HCT116 (cell line): ENCODE data around the gene RBM14. TPM values are rescaled to one million over a fixed set of nuclear protein-coding genes. Genes with fewer than 3 reads are reported as not detected.

Source experiments
- ATAC-seq: fragments of 200-7000 bp; cut with Tn5 transposase; 2 replicates; pipeline ENCODE4 v1.9.1; 2020; ENCODE audit warnings: mild to moderate bottlenecking, moderate library complexity
- BruUV-seq: library from RNA; stranded (reverse); fragments of 400-500 nt; replicated peaks from 2 replicates; lab custom pipeline; 2021; lab: Mats Ljungman, UMichigan
- CTCF ChIA-PET: fragments of 300-600 bp; sonication (Branson Sonifier 250); formaldehyde crosslinking; loops from one replicate; lab custom pipeline; 2021; ENCODE audit warnings: antibody characterized with exemption; lab: Charles Lee
- POLR2A ChIA-PET: fragments of 300-600, 350-600 bp; sonication (Branson Sonifier 250); formaldehyde crosslinking; loops from one replicate; lab custom pipeline; 2021; ENCODE audit warnings: antibody characterized with exemption; lab: Charles Lee
- RAD21 ChIA-PET, 2 experiments: fragments of 300-600 bp; sonication (Branson Sonifier 250); formaldehyde crosslinking; loops; one replicate each; lab custom pipeline; 2023; ENCODE audit warnings: low total read pairs in 2 of 2; ENCODE audit not compliant: uncharacterized antibody in 2 of 2, unreplicated experiment in 2 of 2, low non-redundant PET in 1 of 2; lab: Charles Lee
- DNase-seq: peaks from one replicate; pipeline ENCODE4 v3.0.0-alpha.2; 2010; ENCODE audit warnings: low read depth, low spot score
- H2AFZ ChIP-seq: fragments of 200-600 bp; shearing (Covaris generic), sonication (generic); 2 replicates; pipeline ENCODE4 v1.6.1; 2017; ENCODE audit warnings: low read depth, mixed run types, mixed read lengths, antibody characterized with exemption, low read length; ENCODE audit not compliant: poor library complexity, severe bottlenecking
- H3K27ac ChIP-seq: 2 replicates; pipeline ENCODE4 v1.5.1; 2012; ENCODE audit warnings: low read depth, low read length
- H3K27me3 ChIP-seq: fragments of 200-600 bp; sonication (generic); 2 replicates; pipeline ENCODE4 v1.6.1; 2016; ENCODE audit warnings: mixed run types, low read length, mixed read lengths; ENCODE audit not compliant: insufficient read depth
- H3K36me3 ChIP-seq, 2 experiments: fragments of 200-500 bp in 1 of 2; fragments of 200-600 bp in 1 of 2; sonication (Bioruptor generic) in 1 of 2; sonication (generic) in 1 of 2; 2 replicates each; pipeline versions ENCODE4 v1.5.1 to v1.6.1; 2014 to 2016; ENCODE audit warnings: low read length in 2 of 2, inconsistent platforms in 1 of 2, mixed read lengths in 1 of 2, mixed run types in 1 of 2; ENCODE audit not compliant: insufficient read depth in 2 of 2, control insufficient read depth in 1 of 2
- H3K4me1 ChIP-seq, 2 experiments: fragments of 200-600 bp in 1 of 2; sonication (generic) in 1 of 2; 2 replicates each; pipeline versions ENCODE4 v1.5.1 to v1.6.1; 2012 to 2017; ENCODE audit warnings: low read length in 2 of 2, inconsistent platforms in 1 of 2, mild to moderate bottlenecking in 1 of 2, mixed read lengths in 1 of 2, mixed run types in 1 of 2, moderate library complexity in 1 of 2; ENCODE audit not compliant: insufficient read depth in 2 of 2, control insufficient read depth in 1 of 2
- H3K4me2 ChIP-seq: fragments of 200-600 bp; sonication (generic); 2 replicates; pipeline ENCODE4 v1.6.1; 2017; ENCODE audit warnings: mixed run types, low read length, mixed read lengths
- H3K4me3 ChIP-seq, 2 experiments: fragments of 200-600 bp in 1 of 2; sonication (generic) in 1 of 2; replicated peaks in 1 of 2; 2 replicates each; pipeline ENCODE4 v1.5.1; 2011 to 2016; ENCODE audit warnings: low read length in 2 of 2, control low read depth in 1 of 2, low read depth in 1 of 2, mild to moderate bottlenecking in 1 of 2, mixed read lengths in 1 of 2, mixed run types in 1 of 2
- H3K79me2 ChIP-seq: fragments of 200-600 bp; sonication (generic); 2 replicates; pipeline ENCODE4 v1.6.1; 2017; ENCODE audit warnings: mild to moderate bottlenecking, mixed run types, low read length, moderate library complexity, mixed read lengths; ENCODE audit not compliant: insufficient read depth
- H3K9ac ChIP-seq: fragments of 200-600 bp; sonication (generic); 2 replicates; pipeline ENCODE4 v1.6.1; 2016; ENCODE audit warnings: low read length, mixed read lengths
- H3K9me2 ChIP-seq: fragments of 200-600 bp; sonication (generic), shearing (Covaris generic); 2 replicates; pipeline ENCODE4 v1.6.1; 2017; ENCODE audit warnings: mixed run types, mild to moderate bottlenecking, moderate library complexity; ENCODE audit not compliant: insufficient read depth
- H3K9me3 ChIP-seq, 2 experiments: fragments of 200-500 bp in 1 of 2; fragments of 200-600 bp in 1 of 2; sonication (Bioruptor generic) in 1 of 2; sonication (generic) in 1 of 2; 2 replicates each; pipeline ENCODE4 v1.6.1; 2014 to 2017; ENCODE audit warnings: low read length in 2 of 2, mixed read lengths in 2 of 2, inconsistent platforms in 1 of 2, low read depth in 1 of 2, mild to moderate bottlenecking in 1 of 2, mixed run types in 1 of 2, moderate library complexity in 1 of 2; ENCODE audit not compliant: control insufficient read depth in 1 of 2, insufficient read depth in 1 of 2
- H4K20me1 ChIP-seq: fragments of 200-600 bp; sonication (generic), shearing (Covaris generic); 2 replicates; pipeline ENCODE4 v1.6.1; 2017; ENCODE audit warnings: mixed run types, mild to moderate bottlenecking, moderate library complexity; ENCODE audit not compliant: insufficient read depth
- CEBPB ChIP-seq: IDR thresholded peaks from 2 replicates; pipeline ENCODE4 v1.6.1; 2012; ENCODE audit warnings: low read depth
- ELF1 ChIP-seq: IDR thresholded peaks from 2 replicates; pipeline ENCODE4 v1.6.1; 2012; ENCODE audit warnings: low read depth, borderline replicate concordance
- MAX ChIP-seq: IDR thresholded peaks from 2 replicates; pipeline ENCODE4 v1.6.1; 2012
- SRF ChIP-seq: IDR thresholded peaks from 2 replicates; pipeline ENCODE4 v1.6.1; 2012; ENCODE audit warnings: low read depth
- TCF7L2 ChIP-seq: IDR thresholded peaks from 2 replicates; pipeline ENCODE4 v1.7.0; 2011; ENCODE audit warnings: borderline replicate concordance, inconsistent platforms; ENCODE audit not compliant: insufficient read depth, insufficient read length; ENCODE audit errors: extremely low read depth
- ZNF274 ChIP-seq: fragments of 200-500 bp; sonication (Bioruptor generic); IDR thresholded peaks from 2 replicates; pipeline ENCODE4 v1.6.1; 2014; ENCODE audit warnings: mild to moderate bottlenecking, low read depth, low read length, inconsistent platforms
- intact Hi-C: fragments of 100-400 bp; cut with micrococcal nuclease; formaldehyde crosslinking; loops from 2 replicates; pipeline ENCODE4 v1.10.0; 2022
- total RNA-seq: library from RNA; stranded (reverse); gene quantifications from one replicate; pipeline ENCODE4 v1.2.1, GENCODE V29; 2021; ENCODE audit not compliant: unreplicated experiment
- TF ChIP-seq, protein P1 (sequence below): IDR thresholded peaks from 2 replicates; pipeline ENCODE4 v1.6.1; 2012; ENCODE audit warnings: low read depth

RBM14 gene
- total RNA-seq, 1 experiment from 2014 or later = 95.3 TPM

GRCh38 chr11:66659763-66660162 is 43.3 kb downstream of the RBM14 start:
- Histone ChIP-seq H3K4me2 (no peak overlapping the region), H3K27me3 (no peaks in the 10 kb centered on the region), H3K9me3 (no peaks in the 10 kb centered on the region), H3K27ac (no peak overlapping the region), H3K4me3 (no peak overlapping the region), H2AFZ (no peak overlapping the region), H3K36me3 (peaks cover 14 to 17% of the 10 kb centered on the region in 2 experiments; a peak in 3 of 4 replicates), H3K4me1 (no peaks in the 10 kb centered on the region), H3K9me2 (no peaks in the 10 kb centered on the region), H4K20me1 (peaks cover 5% of the 10 kb centered on the region; the same call in 1 of the 2 replicates), H3K9ac (no peak overlapping the region), H3K79me2 (peaks cover 91% of the 10 kb centered on the region)
- DNase-seq = no peak
- intact Hi-C loops = no loop called here
- ChIA-PET CTCF (no interaction called here), RAD21 (no interaction called here), POLR2A (no interaction called here)
- no peak for TF ChIP-seq ZNF274
- TF ChIP-seq, protein P1, sequence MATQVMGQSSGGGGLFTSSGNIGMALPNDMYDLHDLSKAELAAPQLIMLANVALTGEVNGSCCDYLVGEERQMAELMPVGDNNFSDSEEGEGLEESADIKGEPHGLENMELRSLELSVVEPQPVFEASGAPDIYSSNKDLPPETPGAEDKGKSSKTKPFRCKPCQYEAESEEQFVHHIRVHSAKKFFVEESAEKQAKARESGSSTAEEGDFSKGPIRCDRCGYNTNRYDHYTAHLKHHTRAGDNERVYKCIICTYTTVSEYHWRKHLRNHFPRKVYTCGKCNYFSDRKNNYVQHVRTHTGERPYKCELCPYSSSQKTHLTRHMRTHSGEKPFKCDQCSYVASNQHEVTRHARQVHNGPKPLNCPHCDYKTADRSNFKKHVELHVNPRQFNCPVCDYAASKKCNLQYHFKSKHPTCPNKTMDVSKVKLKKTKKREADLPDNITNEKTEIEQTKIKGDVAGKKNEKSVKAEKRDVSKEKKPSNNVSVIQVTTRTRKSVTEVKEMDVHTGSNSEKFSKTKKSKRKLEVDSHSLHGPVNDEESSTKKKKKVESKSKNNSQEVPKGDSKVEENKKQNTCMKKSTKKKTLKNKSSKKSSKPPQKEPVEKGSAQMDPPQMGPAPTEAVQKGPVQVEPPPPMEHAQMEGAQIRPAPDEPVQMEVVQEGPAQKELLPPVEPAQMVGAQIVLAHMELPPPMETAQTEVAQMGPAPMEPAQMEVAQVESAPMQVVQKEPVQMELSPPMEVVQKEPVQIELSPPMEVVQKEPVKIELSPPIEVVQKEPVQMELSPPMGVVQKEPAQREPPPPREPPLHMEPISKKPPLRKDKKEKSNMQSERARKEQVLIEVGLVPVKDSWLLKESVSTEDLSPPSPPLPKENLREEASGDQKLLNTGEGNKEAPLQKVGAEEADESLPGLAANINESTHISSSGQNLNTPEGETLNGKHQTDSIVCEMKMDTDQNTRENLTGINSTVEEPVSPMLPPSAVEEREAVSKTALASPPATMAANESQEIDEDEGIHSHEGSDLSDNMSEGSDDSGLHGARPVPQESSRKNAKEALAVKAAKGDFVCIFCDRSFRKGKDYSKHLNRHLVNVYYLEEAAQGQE = no peak
- TF ChIP-seq TCF7L2 = no peak
- no peak for TF ChIP-seq CEBPB
- no peak for TF ChIP-seq ELF1
- TF ChIP-seq MAX = no peak
- no peak for TF ChIP-seq SRF
- BruUV-seq = no TSS peak
- no peak for ATAC-seq
